Measurements from ENCODE around the gene CELF5. TPM values are rescaled to one million over a fixed set of nuclear protein-coding genes. Genes with fewer than 3 reads are reported as not detected.

Gene CELF5
- total and polyA plus RNA-seq, 10 donors = 0.05 to 0.19 (median 0.10) TPM; not detected in 7

DNA sequence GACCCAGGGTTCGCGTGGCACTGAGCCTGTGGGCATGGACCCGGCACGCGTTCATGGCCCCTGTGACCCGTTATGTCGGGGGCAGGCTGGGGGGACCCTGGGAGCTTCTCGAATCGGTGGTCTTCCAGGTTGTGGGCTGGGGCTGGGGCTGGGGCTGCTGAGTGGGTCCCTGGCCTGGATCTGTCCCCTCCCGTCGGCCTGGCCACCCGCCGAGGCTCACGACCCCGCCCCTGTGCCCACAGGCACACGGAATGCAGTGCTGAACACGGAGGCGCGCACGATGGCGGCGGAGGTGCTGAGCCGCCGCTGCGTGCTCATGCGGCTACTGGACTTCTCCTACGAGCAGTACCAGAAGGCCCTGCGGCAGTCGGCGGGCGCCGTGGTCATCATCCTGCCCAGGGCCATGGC lies 32.2 kb upstream of the CELF5 start:
- peak; percentile 74 for DNase-seq
- TF ChIP-seq POLR2A (IDR thresholded peaks at IDR 0.05) = no peak
- TF ChIP-seq, protein P1, sequence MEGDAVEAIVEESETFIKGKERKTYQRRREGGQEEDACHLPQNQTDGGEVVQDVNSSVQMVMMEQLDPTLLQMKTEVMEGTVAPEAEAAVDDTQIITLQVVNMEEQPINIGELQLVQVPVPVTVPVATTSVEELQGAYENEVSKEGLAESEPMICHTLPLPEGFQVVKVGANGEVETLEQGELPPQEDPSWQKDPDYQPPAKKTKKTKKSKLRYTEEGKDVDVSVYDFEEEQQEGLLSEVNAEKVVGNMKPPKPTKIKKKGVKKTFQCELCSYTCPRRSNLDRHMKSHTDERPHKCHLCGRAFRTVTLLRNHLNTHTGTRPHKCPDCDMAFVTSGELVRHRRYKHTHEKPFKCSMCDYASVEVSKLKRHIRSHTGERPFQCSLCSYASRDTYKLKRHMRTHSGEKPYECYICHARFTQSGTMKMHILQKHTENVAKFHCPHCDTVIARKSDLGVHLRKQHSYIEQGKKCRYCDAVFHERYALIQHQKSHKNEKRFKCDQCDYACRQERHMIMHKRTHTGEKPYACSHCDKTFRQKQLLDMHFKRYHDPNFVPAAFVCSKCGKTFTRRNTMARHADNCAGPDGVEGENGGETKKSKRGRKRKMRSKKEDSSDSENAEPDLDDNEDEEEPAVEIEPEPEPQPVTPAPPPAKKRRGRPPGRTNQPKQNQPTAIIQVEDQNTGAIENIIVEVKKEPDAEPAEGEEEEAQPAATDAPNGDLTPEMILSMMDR (IDR thresholded peaks at IDR 0.05 in 8 of 11, conservative IDR thresholded peaks at IDR 0.05 in 3 of 11) = no peak
- TF ChIP-seq POLR2AphosphoS5 (IDR thresholded peaks at IDR 0.05) = peak in 2 of 3 donors; percentile 11 to 29
- H3K27me3 ChIP-seq (replicated peaks in 1 of 7) = no peaks in the 10 kb centered on the region
- peaks cover 23 to 65% (median 33%) of the 10 kb centered on the region in 6 donors for H3K4me1 ChIP-seq
- no peaks in the 10 kb centered on the region for H3K9me3 ChIP-seq
- no peak overlapping the region for H3K4me3 ChIP-seq
- WGBS, 5 donors = 94 to 96% (median 95%) methylated on average over 14 to 32 of the region's 32 CpGs
- intact Hi-C loops (cut with DNase I; ENCODE audit: low total_unique reads) = no loop called here
- H3K27ac ChIP-seq = no peak overlapping the region
- H3K36me3 ChIP-seq = peaks cover 0 to 89% (median 29%) of the 10 kb centered on the region in 6 donors

DNA sequence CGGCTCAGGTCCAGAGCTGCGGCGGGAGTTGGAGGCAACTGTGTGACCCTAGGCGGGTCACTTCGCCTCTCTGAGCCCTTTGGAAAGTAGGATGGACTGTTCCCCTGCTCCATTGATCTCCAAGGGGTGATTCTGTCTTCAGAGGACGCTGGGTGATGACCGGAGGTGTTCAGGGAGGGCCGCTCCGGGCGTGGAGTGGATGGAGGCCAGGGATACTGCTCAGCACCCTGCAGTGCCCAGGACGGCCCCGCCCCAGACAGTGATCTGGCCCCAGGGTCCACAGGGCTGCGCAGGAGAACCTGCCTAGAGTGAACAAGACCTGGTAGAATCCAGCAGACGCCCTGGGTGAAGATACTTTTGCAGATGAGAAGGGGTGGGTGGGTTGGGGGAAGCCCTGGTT lies 31.8 kb upstream of the CELF5 start:
- TF ChIP-seq POLR2A (IDR thresholded peaks at IDR 0.05) = no peak
- peak in 1 of 3 donors; percentile 3 for TF ChIP-seq POLR2AphosphoS5 (IDR thresholded peaks at IDR 0.05)
- H3K4me3 ChIP-seq = no peak overlapping the region
- peaks cover 18 to 61% (median 29%) of the 10 kb centered on the region in 6 donors for H3K4me1 ChIP-seq
- no peaks in the 10 kb centered on the region for H3K9me3 ChIP-seq
- 86 to 95% (median 93%) methylated on average over 10 to 14 of the region's 14 CpGs for WGBS, 5 donors
- peak; percentile 66 for DNase-seq
- intact Hi-C loops (cut with DNase I; ENCODE audit: low total_unique reads) = no loop called here
- H3K36me3 ChIP-seq = peaks cover 0 to 94% (median 31%) of the 10 kb centered on the region in 6 donors
- no peak overlapping the region for H3K27ac ChIP-seq
- no peaks in the 10 kb centered on the region for H3K27me3 ChIP-seq (replicated peaks in 1 of 7)

DNA sequence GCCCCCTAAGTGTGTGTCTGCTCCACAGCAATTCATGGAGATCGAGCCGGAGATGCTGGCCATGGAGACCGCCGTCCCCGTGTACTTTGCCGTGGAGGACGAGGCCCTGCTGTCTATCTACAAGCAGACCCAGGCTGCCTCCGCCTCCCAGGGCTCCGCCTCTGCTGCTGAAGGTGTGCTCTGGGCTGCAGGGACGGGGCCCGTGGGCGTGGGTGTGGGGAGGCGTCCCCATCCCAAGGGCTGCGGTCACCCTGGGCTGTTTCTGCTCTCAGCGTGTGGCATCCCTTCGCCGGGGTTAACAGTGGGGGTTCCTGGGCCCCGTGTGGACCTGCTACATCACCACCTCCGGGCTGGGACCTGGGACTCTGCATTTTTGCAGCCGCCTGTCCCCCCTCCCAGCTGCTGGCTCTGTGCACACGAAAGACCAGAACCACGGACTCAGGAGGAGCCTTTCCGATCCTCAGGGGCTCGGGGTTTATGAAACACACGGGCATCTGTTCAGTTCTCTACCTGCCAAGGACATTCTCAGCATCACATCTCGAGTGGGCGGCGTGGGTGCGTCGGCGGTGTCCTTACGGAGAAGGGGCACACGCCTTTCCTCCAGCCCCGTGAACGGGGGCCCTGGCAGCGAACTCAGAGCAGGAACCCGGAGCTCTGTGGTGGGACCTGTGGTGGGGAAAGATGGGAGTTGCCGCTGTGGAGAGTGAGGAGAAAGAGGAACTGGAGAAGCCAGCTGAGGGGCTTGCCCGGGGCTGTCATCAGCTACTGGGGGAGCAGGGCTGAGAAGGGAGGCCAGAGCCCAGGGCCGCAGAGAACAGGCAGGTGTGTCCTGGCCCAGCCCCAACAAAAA lies 31.0 kb upstream of the CELF5 start:
- Histone ChIP-seq H3K27ac (no peak overlapping the region), H3K4me3 (no peak overlapping the region), H3K4me1 (peaks cover 11 to 53% (median 21%) of the 10 kb centered on the region in 6 donors), H3K9me3 (no peaks in the 10 kb centered on the region), H3K36me3 (peaks cover 0 to 97% (median 33%) of the 10 kb centered on the region in 6 donors), H3K27me3 (replicated peaks in 1 of 7) (no peaks in the 10 kb centered on the region)
- intact Hi-C loops (cut with DNase I; ENCODE audit: low total_unique reads) = no loop called here
- 48 to 75% (median 65%) methylated on average over 27 to 40 of the region's 40 CpGs for WGBS, 5 donors
- TF ChIP-seq POLR2AphosphoS5 (IDR thresholded peaks at IDR 0.05) = peak in 1 of 3 donors; percentile 23
- TF ChIP-seq, protein P1 (IDR thresholded peaks at IDR 0.05 in 8 of 11, conservative IDR thresholded peaks at IDR 0.05 in 3 of 11) = no peak
- no peak for TF ChIP-seq POLR2A (IDR thresholded peaks at IDR 0.05)
- peak; percentile 70 for DNase-seq

DNA sequence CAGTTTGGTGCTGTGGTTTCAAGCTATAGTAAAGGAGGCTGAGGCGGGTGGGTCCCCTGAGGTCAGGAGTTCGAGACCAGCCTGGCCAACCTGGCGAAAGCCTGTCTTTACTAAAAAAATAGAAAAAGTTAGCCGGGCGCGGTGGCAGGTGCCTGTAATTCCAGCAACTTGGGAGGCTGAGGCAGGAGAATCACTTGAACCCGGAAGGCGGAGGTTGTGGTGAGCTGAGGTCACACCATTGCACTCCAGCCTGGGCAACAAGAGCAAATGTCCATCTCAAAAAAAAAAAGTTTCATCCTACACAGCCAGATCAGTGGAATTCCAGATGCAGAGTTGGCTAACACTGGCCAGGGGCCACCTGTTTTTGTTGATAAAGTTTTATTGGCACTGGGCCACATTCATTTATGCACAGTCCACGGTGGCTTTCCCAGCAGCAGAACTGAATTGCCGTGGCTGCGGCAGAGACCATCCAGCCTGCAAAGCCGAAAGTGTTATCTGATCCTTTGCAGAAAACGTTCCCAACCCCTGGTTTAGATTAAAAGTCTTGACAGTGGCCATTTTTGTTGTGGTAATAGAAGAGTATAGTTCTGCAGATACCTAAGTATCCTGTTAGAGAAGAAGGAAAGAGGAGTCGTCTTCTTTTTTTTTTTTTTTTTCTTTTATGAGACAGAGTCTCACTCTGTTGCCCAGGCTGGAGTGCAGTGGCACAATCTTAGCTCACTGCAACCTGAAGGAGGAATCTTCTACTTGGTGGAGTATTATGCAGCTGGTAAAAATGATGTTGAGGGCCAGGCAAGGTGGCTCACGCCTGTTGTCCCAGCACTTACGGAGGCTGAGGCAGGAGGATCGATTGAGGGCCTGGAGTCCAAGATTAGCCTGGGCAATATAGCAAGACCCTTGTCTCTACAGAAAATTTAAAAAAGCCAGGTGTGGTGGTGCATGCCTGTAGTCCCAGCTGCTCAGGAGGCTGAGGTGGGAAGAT lies 30.1 kb upstream of the CELF5 start:
- TF ChIP-seq POLR2A (IDR thresholded peaks at IDR 0.05) (no peak), POLR2AphosphoS5 (IDR thresholded peaks at IDR 0.05) (no peak)
- TF ChIP-seq, protein P1 (IDR thresholded peaks at IDR 0.05 in 8 of 11, conservative IDR thresholded peaks at IDR 0.05 in 3 of 11) = no peak
- Histone ChIP-seq H3K27me3 (replicated peaks in 1 of 7) (no peaks in the 10 kb centered on the region), H3K4me1 (peaks cover 3 to 44% (median 12%) of the 10 kb centered on the region in 6 donors), H3K4me3 (no peak overlapping the region), H3K27ac (no peak overlapping the region), H3K9me3 (no peaks in the 10 kb centered on the region), H3K36me3 (peaks cover 0 to 97% (median 38%) of the 10 kb centered on the region in 6 donors)
- no peak for DNase-seq
- whole genome bisulfite sequencing, 5 donors = 85 to 93% (median 87%) methylated on average over 17 of the region's 17 CpGs
- intact Hi-C loops (cut with DNase I; ENCODE audit: low total_unique reads) = no loop called here
